ENCODE results near the gene ENTPD5. TPM values are rescaled to one million over a fixed set of nuclear protein-coding genes. Genes with fewer than 3 reads are reported as not detected.

The ENTPD5 gene
- total and polyA plus RNA-seq, 2 of the 4 experiments (the other 2 are of a cell fraction), result 7.3 to 8.1 TPM

DNA sequence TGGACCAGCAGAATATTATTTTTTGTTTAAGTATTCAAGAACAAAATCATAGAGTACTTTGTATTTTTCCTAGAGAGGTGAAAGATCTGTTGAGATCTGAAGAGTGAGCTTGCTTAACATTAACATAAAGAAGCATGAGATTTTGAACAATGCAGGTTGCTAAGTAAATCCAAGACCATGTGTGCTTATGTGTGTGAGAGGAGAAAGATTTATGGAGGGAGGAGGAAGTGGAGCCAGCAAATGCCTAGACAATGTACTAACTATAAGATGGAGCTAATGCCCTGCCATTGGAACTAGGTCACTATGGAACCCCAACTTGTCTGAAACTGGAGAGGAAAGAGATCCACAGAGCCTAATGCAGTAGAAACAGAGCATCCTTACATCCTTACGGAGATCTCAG, 82.5 kb downstream of the ENTPD5 start:
- no peak overlapping the region for H3K14ac ChIP-seq (replicated peaks; ENCODE audit: low read depth, low read length)
- no peaks in the 10 kb centered on the region for H3K9me3 ChIP-seq (ENCODE audit: control insufficient read depth, insufficient read depth, low read length)
- H2BK20ac ChIP-seq (ENCODE audit: low read depth, low read length), result no peak overlapping the region
- H4K5ac ChIP-seq (ENCODE audit: low read depth, low read length), result no peak overlapping the region
- no peak overlapping the region for H3K18ac ChIP-seq (ENCODE audit: low read depth, low read length)
- no peaks in the 10 kb centered on the region for H3K9me1 ChIP-seq (ENCODE audit: insufficient read depth, low read length)
- H3K4me1 ChIP-seq (ENCODE audit: control insufficient read depth, insufficient read depth, low read length), result no peaks in the 10 kb centered on the region
- BruUV-seq (replicated peaks), result no TSS peak
- H2BK15ac ChIP-seq (ENCODE audit: low read depth, low read length), result no peak overlapping the region
- intact Hi-C loops (cut with micrococcal nuclease), result no loop called here
- no peak overlapping the region for H2AK9ac ChIP-seq (replicated peaks; ENCODE audit: low read depth, low read length, poor library complexity)
- H3K27ac ChIP-seq (ENCODE audit: insufficient read depth, low read length), result no peak overlapping the region
- H3K36me3 ChIP-seq (ENCODE audit: control insufficient read depth, insufficient read depth, low read length), result peaks cover 33% of the 10 kb centered on the region
- no peak overlapping the region for H2BK5ac ChIP-seq (ENCODE audit: low read depth, low read length, poor library complexity, severe bottlenecking)
- no CpG with 5 or more reads among the region's 1 CpG for WGBS, 2 experiments (ENCODE audit: extremely low coverage in 2 of 2, insufficient read length in 1 of 2)
- no peak overlapping the region for H2AFZ ChIP-seq (replicated peaks; ENCODE audit: low read length, poor library complexity)
- no peak overlapping the region for H2BK120ac ChIP-seq (ENCODE audit: low read depth, low read length)
- no peak overlapping the region for H3K4me3 ChIP-seq (ENCODE audit: insufficient read depth, low read depth, low read length)
- DNase-seq (no peak), ATAC-seq (ENCODE audit: low read depth) (no peak)
- ChIA-PET CTCF (interaction anchor here (1.3 kb wide), 1 partner anchor 10 kb away, joined by 3 read pairs; no protein-coding TSS in a partner anchor), POLR2A (ENCODE audit: unreplicated experiment) (no interaction called here)
- H3K4me2 ChIP-seq (ENCODE audit: low read depth, low read length), result no peak overlapping the region
- no peak for TF ChIP-seq FOS (IDR thresholded peaks at IDR 0.05; ENCODE audit: low read depth, low read length)
- TF ChIP-seq NFE2L2 (IDR thresholded peaks at IDR 0.05; ENCODE audit: low read depth, low read length), result no peak
- TF ChIP-seq MXI1 (IDR thresholded peaks at IDR 0.05; ENCODE audit: borderline replicate concordance, low read depth, low read length), result no peak
- no peak for TF ChIP-seq MAFK (IDR thresholded peaks at IDR 0.05; ENCODE audit: low read depth, low read length)
- TF ChIP-seq, protein P1, sequence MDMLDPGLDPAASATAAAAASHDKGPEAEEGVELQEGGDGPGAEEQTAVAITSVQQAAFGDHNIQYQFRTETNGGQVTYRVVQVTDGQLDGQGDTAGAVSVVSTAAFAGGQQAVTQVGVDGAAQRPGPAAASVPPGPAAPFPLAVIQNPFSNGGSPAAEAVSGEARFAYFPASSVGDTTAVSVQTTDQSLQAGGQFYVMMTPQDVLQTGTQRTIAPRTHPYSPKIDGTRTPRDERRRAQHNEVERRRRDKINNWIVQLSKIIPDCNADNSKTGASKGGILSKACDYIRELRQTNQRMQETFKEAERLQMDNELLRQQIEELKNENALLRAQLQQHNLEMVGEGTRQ (IDR thresholded peaks at IDR 0.05; ENCODE audit: low read depth, low read length), result no peak
- dilution Hi-C loops (cut with HindIII; ENCODE audit: low sequenced_read_pairs, unreplicated experiment), result no loop called here
- no peak overlapping the region for H3K9ac ChIP-seq (ENCODE audit: low read depth, low read length)
- H4K8ac ChIP-seq (ENCODE audit: low read depth in 2 of 2, low read length in 2 of 2), result no peak overlapping the region
- H3K56ac ChIP-seq (ENCODE audit: extremely low read depth, insufficient read depth, low read length), result no peak overlapping the region
- no peak overlapping the region for H3K4ac ChIP-seq (ENCODE audit: low read depth, low read length)
- in situ Hi-C loops (cut with MboI; ENCODE audit: low sequenced_read_pairs), result no loop called here
- no peaks in the 10 kb centered on the region for H3K27me3 ChIP-seq (ENCODE audit: control insufficient read depth, insufficient read depth, low read length)
- no peak overlapping the region for H3K23ac ChIP-seq (ENCODE audit: low read depth, low read length)
- no peak overlapping the region for H2AK5ac ChIP-seq (ENCODE audit: low read depth, low read length)
- H4K20me1 ChIP-seq (ENCODE audit: insufficient read depth, low read length), result no peaks in the 10 kb centered on the region
- H3K79me1 ChIP-seq (ENCODE audit: low read depth in 1 of 2, low read length in 2 of 2), result peaks cover 0 to 4% of the 10 kb centered on the region in 2 experiments; a peak in 2 of 4 replicates
- no peak overlapping the region for H4K91ac ChIP-seq (ENCODE audit: insufficient read depth, low read depth, low read length)
